K562 (cell line): Measurements from ENCODE around the gene ARMS2. TPM values are rescaled to one million over a fixed set of nuclear protein-coding genes. Genes with fewer than 3 reads are reported as not detected.

ENCODE experiments used
- ATAC-seq: fragments of 200-7000 bp; cut with Tn5 transposase; 3 replicates; pipeline ENCODE4 v1.9.1; 2020; ENCODE audit warnings: moderate library complexity
- BruUV-seq: library from RNA; stranded (reverse); fragments of 400-500 nt; replicated peaks from 2 replicates; lab custom pipeline; 2021; lab: Mats Ljungman, UMichigan
- CTCF ChIA-PET: fragments of 300-600 bp; formaldehyde crosslinking; extraction: SDS; loops from one replicate; lab custom pipeline; 2021; ENCODE audit warnings: low intra/inter-chr PET ratio; lab: Yijun Ruan, JAX
- POLR2A ChIA-PET: fragments of 300-600, 350-650 bp; sonication (Branson Sonifier 250); formaldehyde crosslinking; extraction: SDS; loops from one replicate; lab custom pipeline; 2021; ENCODE audit warnings: antibody characterized with exemption, inconsistent platforms; lab: Yijun Ruan, JAX
- DNase-seq, 4 experiments: peaks; one replicate each; pipeline versions ENCODE4 v3.0.0 to v3.0.0-alpha.2; 2011 to 2018; ENCODE audit warnings: low spot score in 3 of 4, mixed read lengths in 3 of 4; ENCODE audit errors: extremely low read depth in 1 of 4
- FAIRE-seq: peaks from 2 replicates; lab custom pipeline; 2011; peaks lifted over from hg19 to GRCh38; lab: Jason Lieb, UNC
- H2AFZ ChIP-seq: 2 replicates; pipeline ENCODE4 v1.6.0; 2011; ENCODE audit warnings: low read depth, low read length, control low read depth, inconsistent platforms
- H3K27ac ChIP-seq: fragments of 200-600 bp; 3 replicates; pipeline ENCODE4 v1.8.0; 2011; ENCODE audit warnings: low read depth, mild to moderate bottlenecking, control low read depth, inconsistent platforms, low read length, moderate library complexity, mixed read lengths; ENCODE audit errors: extremely low read depth
- H3K27me3 ChIP-seq, 2 experiments: fragments of 300-600 bp in 1 of 2; 2 replicates in 1 of 2; 3 replicates in 1 of 2; pipeline versions ENCODE4 v1.6.0 to v1.8.0; 2011; ENCODE audit warnings: inconsistent platforms in 2 of 2, low read length in 2 of 2, mild to moderate bottlenecking in 1 of 2, mixed read lengths in 1 of 2, moderate library complexity in 1 of 2; ENCODE audit not compliant: control insufficient read depth in 2 of 2, insufficient read depth in 2 of 2
- H3K36me3 ChIP-seq: fragments of 300-600 bp; 3 replicates; pipeline ENCODE4 v1.8.0; 2011; ENCODE audit warnings: mild to moderate bottlenecking, low read length, inconsistent platforms; ENCODE audit not compliant: control insufficient read depth, insufficient read depth
- H3K4me1 ChIP-seq, 2 experiments: fragments of 200-600 bp in 1 of 2; replicated peaks in 1 of 2; 2 replicates in 1 of 2; 3 replicates in 1 of 2; pipeline versions ENCODE4 v1.5.1 to v1.8.0; 2011; ENCODE audit warnings: inconsistent platforms in 2 of 2, low read length in 2 of 2, mild to moderate bottlenecking in 1 of 2, mixed read lengths in 1 of 2, moderate library complexity in 1 of 2; ENCODE audit not compliant: control insufficient read depth in 2 of 2, insufficient read depth in 2 of 2
- H3K4me2 ChIP-seq: 2 replicates; pipeline ENCODE4 v1.6.1; 2011; ENCODE audit warnings: low read length, control low read depth, inconsistent platforms, mixed read lengths; ENCODE audit not compliant: insufficient read depth
- H3K4me3 ChIP-seq: fragments of 200-600 bp; sonication (generic), shearing (Covaris generic); 2 replicates; pipeline ENCODE4 v1.5.1; 2016; ENCODE audit warnings: control low read depth, inconsistent platforms
- H3K79me2 ChIP-seq: fragments of 200-600 bp; 3 replicates; pipeline ENCODE4 v1.8.0; 2011; ENCODE audit warnings: low read length, inconsistent platforms; ENCODE audit not compliant: control insufficient read depth, insufficient read depth
- H3K9ac ChIP-seq, 2 experiments: 2 replicates each; pipeline versions ENCODE4 v1.6.0 to v1.6.1; 2011; ENCODE audit warnings: low read depth in 2 of 2, low read length in 2 of 2, control low read depth in 1 of 2, inconsistent platforms in 1 of 2, mild to moderate bottlenecking in 1 of 2, mixed read lengths in 1 of 2; ENCODE audit not compliant: insufficient read depth in 1 of 2
- H3K9me1 ChIP-seq: one replicate; pipeline ENCODE4 v1.6.0; 2011; ENCODE audit warnings: inconsistent platforms, mild to moderate bottlenecking, low read length, moderate library complexity; ENCODE audit not compliant: control insufficient read depth, insufficient read depth
- H3K9me3 ChIP-seq: replicated peaks from 2 replicates; pipeline ENCODE4 v1.5.1; 2011; ENCODE audit warnings: low read depth, low read length, inconsistent platforms; ENCODE audit not compliant: control insufficient read depth, insufficient read depth
- H4K20me1 ChIP-seq: replicated peaks from 2 replicates; pipeline ENCODE4 v1.6.1; 2011; ENCODE audit warnings: low read length, inconsistent platforms, mixed read lengths; ENCODE audit not compliant: control insufficient read depth, insufficient read depth
- CHAMP1 ChIP-seq: fragments of 450-650 bp; IDR thresholded peaks from 2 replicates; pipeline ENCODE4 v1.6.1; 2016; ENCODE audit warnings: mild to moderate bottlenecking
- MTA2 ChIP-seq: fragments of 450-650 bp; IDR thresholded peaks from 2 replicates; pipeline ENCODE4 v1.6.1; 2016; ENCODE audit warnings: low read depth
- NCOR1 ChIP-seq: fragments of 450-650 bp; IDR thresholded peaks from 2 replicates; pipeline ENCODE4 v1.6.1; 2016; ENCODE audit warnings: mild to moderate bottlenecking, moderate library complexity
- SMAD2 ChIP-seq: fragments of 150-350 bp; IDR thresholded peaks from 2 replicates; pipeline ENCODE4 v1.6.1; 2014; ENCODE audit warnings: low read depth, mild to moderate bottlenecking, low read length
- SOX6 ChIP-seq: fragments of 450-650 bp; IDR thresholded peaks from 2 replicates; pipeline ENCODE4 v1.6.1; 2014; ENCODE audit warnings: mild to moderate bottlenecking
- SP1 ChIP-seq: sonication (generic); formaldehyde crosslinking; IDR thresholded peaks from 2 replicates; pipeline ENCODE4 v1.8.1; 2022; ENCODE audit warnings: mild to moderate bottlenecking, missing genetic modification reagents
- SREBF1 ChIP-seq: fragments of 150-350 bp; IDR thresholded peaks from 2 replicates; pipeline ENCODE4 v1.6.1; 2014; ENCODE audit warnings: antibody characterized with exemption, low read depth, low read length, borderline replicate concordance
- SRSF9 ChIP-seq: fragments of 200-400 bp; formaldehyde crosslinking; IDR thresholded peaks from 2 replicates; pipeline ENCODE4 v1.6.1; 2017; ENCODE audit warnings: low read depth, low read length, borderline replicate concordance
- TOE1 ChIP-seq, 2 experiments: fragments of 450-650 bp in 1 of 2; sonication (generic) in 1 of 2; formaldehyde crosslinking in 1 of 2; IDR thresholded peaks; 2 replicates each; pipeline versions ENCODE4 v1.7.1 to v1.8.0; 2016 to 2022; ENCODE audit warnings: borderline replicate concordance in 2 of 2, mild to moderate bottlenecking in 2 of 2, antibody characterized with exemption in 1 of 2, inconsistent platforms in 1 of 2, low read depth in 1 of 2, missing genetic modification reagents in 1 of 2, moderate library complexity in 1 of 2
- ZFP1 ChIP-seq: fragments of 450-650 bp; formaldehyde crosslinking; IDR thresholded peaks from 2 replicates; pipeline ENCODE4 v1.4.0; 2020; ENCODE audit warnings: mild to moderate bottlenecking, mixed read lengths
- ZNF12 ChIP-seq: sonication (generic); formaldehyde crosslinking; IDR thresholded peaks from 2 replicates; pipeline ENCODE4 v1.4.0; 2020; ENCODE audit warnings: mild to moderate bottlenecking, missing genetic modification reagents
- ZNF239 ChIP-seq: fragments of 250-450 bp; sonication (Bioruptor Pico); IDR thresholded peaks from 2 replicates; pipeline ENCODE4 v1.4.0; 2020; ENCODE audit warnings: mild to moderate bottlenecking
- ZNF408 ChIP-seq: fragments of 250-450 bp; sonication (Bioruptor Pico); IDR thresholded peaks from 2 replicates; pipeline ENCODE4 v1.4.0; 2020; ENCODE audit warnings: low read depth, mild to moderate bottlenecking, moderate library complexity
- WGBS: fragments of 100-300 bp; shearing (Covaris generic); methylation state at CpG from one replicate; pipeline ENCODE4 v1.1.6; 2016; ENCODE audit warnings: low coverage, mixed read lengths; ENCODE audit not compliant: insufficient coverage; ENCODE audit errors: missing lambda C conversion rate; 5-methylcytosine and 5-hydroxymethylcytosine counted together
- in situ Hi-C: fragments of 300-500 bp; cut with MboI; formaldehyde crosslinking; loops from 4 replicates; pipeline ENCODE4 v1.15.0; 2018; ENCODE audit warnings: inconsistent platforms, mixed read lengths
- intact Hi-C: fragments of 100-400 bp; cut with micrococcal nuclease; formaldehyde crosslinking; loops from 2 replicates; pipeline ENCODE4 v1.14.2; 2022
- polyA plus RNA-seq, 8 experiments: library from polyadenylated mRNA; depleted of rRNA in 4 of 8; stranded (reverse) in 5 of 8; unstranded in 3 of 8; fragments of >200 nt; fragmentation: Nextera tagmentation in 2 of 8; fragmentation: Illumina TruSeq in 1 of 8; extraction: Ambion mirVana in 2 of 8; extraction: Trizol in 1 of 8; gene quantifications; 2 replicates each; pipeline versions ENCODE4 v1.2.1 to v1.2.3, GENCODE V29; 2011 to 2014; ENCODE audit warnings: inconsistent platforms in 1 of 8, missing spikeins in 1 of 8
- total RNA-seq, 7 experiments: library from RNA; depleted of rRNA in 6 of 7; stranded (reverse); fragments of >200 nt in 6 of 7; fragmentation: Illumina TruSeq in 2 of 7; extraction: Trizol in 2 of 7; gene quantifications; 2 replicates each; pipeline versions ENCODE4 v1.2.1 to v1.2.3, GENCODE V29; 2011 to 2021; ENCODE audit warnings: low replicate concordance in 1 of 7
- TF ChIP-seq, protein P1 (sequence below): fragments of 250-450 bp; sonication (Bioruptor Pico); IDR thresholded peaks from 2 replicates; pipeline ENCODE4 v1.9.0; 2021; ENCODE audit warnings: mild to moderate bottlenecking

The ARMS2 gene
- total and polyA plus RNA-seq, 9 of the 15 experiments (the other 6 are each of a cell fraction or from before 2014, with no cell fraction given), result not detected

- no TSS peak for BruUV-seq
- POLR2A ChIA-PET, result no interaction called here
- no peaks in the 10 kb centered on the region for H3K36me3 ChIP-seq
- H4K20me1 ChIP-seq, result no peaks in the 10 kb centered on the region
- no peak overlapping the region for H3K27ac ChIP-seq
- DNase-seq (no peak), FAIRE-seq (no peak), ATAC-seq (no peak)
- H3K4me1 ChIP-seq, result no peaks in the 10 kb centered on the region
- intact Hi-C loops (no loop called here), in situ Hi-C loops (no loop called here)
- no peak overlapping the region for H3K4me2 ChIP-seq
- H3K9me1 ChIP-seq, result no peaks in the 10 kb centered on the region
- H3K9me3 ChIP-seq, result no peaks in the 10 kb centered on the region
- CTCF ChIA-PET, result no interaction called here
- no peak overlapping the region for H3K9ac ChIP-seq
- H3K79me2 ChIP-seq, result no peaks in the 10 kb centered on the region
- H2AFZ ChIP-seq, result no peak overlapping the region
- peaks cover 0 to 26% of the 10 kb centered on the region in 2 experiments; a peak in 2 of 5 replicates for H3K27me3 ChIP-seq
- 0% methylated on average over 8 of the region's 11 CpGs for WGBS
- H3K4me3 ChIP-seq, result no peak overlapping the region
- TF ChIP-seq, protein P1, sequence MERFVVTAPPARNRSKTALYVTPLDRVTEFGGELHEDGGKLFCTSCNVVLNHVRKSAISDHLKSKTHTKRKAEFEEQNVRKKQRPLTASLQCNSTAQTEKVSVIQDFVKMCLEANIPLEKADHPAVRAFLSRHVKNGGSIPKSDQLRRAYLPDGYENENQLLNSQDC (CRISPR knock-in tag), result no peak
- TF ChIP-seq CHAMP1 (no peak), ZNF408 (CRISPR knock-in tag) (no peak), ZFP1 (CRISPR knock-in tag) (no peak), SRSF9 (no peak), ZNF12 (CRISPR knock-in tag) (no peak), ZNF239 (CRISPR knock-in tag) (no peak), MTA2 (no peak), TOE1 (IDR thresholded peaks at IDR 0.05; ENCODE audit: borderline replicate concordance) (no peak), TOE1 (CRISPR knock-in tag; IDR thresholded peaks at IDR 0.05; ENCODE audit: borderline replicate concordance, low read depth) (no peak), SMAD2 (no peak), SREBF1 (no peak), SOX6 (no peak), NCOR1 (no peak), SP1 (CRISPR knock-in tag) (no peak)
Observed at GRCh38 chr10:122484276-122485060, 30.0 kb downstream of the ARMS2 start.
